Glomerular visceral epithelial cell (primary cell): ENCODE data around the gene KRTAP2-4.
"Not testable (repeated sequence)": the region's sequence is repeated elsewhere in the genome, so short reads cannot be mapped to it uniquely, and the experiment has no call there.

Source experiments
- DNase-seq: peaks from one replicate; pipeline ENCODE4 v3.0.0-alpha.2; 2016; ENCODE audit errors: extremely low spot score

KRTAP2-4 gene, protein sequence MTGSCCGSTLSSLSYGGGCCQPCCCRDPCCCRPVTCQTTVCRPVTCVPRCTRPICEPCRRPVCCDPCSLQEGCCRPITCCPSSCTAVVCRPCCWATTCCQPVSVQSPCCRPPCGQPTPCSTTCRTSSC

DNA sequence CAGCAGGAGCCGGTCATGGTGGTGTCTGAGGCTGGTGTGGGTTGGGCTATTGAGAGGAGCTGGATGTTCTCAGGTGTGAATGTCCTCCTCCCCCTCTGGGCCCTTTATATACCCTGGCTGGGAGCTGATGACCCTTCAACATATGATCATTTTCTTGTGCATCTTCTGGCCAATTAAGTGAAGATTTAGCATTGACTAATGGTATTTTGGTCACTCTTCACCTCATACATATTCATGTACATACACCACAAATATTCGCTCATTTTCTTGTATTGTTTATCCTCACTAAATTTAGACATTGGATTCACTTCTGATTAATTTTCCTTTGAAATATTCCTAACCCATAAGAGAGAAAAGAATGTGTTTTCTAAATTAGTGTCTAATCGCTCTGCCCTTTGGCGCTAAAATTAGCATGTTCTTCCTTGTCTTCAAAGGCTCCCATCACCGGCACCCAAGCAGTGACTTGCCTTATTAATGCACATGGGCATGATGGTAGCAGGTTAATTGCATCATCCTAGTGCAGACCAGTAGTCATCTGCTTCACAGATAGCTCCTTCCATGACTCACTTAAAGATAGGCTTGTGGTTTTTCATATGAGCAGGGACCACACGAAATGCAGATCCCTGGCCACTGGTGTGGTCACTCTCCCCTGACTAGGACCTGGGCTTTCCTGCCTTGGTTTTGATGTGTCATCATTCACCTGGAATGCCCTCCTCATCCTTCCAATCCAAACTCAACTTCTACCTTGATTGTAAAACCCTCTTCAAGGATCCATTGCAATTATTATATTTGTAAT is at the start of gene KRTAP2-4:
TSS of gene KRTAP2-4 (minus strand) at position 51 of the 796 bp plus-strand sequence. CDS start at position 17, 34 bp downstream.
- peak; percentile 94 for DNase-seq

DNA sequence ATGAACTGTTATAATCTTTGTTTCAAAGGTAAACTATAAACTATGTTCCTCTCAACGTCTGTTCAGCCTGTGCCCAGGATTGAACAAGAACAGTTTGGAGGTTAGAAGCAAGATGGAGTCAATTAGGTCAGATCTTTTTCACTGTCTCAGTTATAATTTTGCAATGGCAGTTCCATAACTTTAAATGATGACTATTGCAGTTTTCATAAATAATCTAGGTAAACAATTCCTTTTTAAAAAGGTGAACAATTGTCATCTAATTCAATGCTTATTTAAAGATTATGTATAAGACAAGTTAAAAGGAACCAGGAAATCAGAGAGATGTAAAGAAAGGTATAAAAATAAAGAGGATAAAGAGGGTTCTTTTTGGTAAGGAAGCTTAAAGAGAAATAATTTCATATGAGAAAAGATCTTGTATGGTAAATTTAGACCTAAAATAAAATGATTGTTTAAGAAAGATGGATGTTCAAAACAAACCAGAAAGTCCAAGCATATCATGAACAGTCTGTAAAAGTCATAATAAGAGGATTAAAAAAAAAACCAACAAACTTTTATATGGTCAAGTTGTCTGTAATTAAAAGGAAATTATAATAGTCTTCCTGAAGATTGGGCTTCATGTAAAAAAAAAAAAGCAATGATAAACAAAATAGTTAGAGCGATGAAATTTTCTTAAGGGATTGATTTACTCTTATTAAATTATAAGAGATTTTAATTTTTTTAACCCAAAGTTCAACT is 45.6 kb upstream of the KRTAP2-4 start:
- DNase-seq, result no peak

DNA sequence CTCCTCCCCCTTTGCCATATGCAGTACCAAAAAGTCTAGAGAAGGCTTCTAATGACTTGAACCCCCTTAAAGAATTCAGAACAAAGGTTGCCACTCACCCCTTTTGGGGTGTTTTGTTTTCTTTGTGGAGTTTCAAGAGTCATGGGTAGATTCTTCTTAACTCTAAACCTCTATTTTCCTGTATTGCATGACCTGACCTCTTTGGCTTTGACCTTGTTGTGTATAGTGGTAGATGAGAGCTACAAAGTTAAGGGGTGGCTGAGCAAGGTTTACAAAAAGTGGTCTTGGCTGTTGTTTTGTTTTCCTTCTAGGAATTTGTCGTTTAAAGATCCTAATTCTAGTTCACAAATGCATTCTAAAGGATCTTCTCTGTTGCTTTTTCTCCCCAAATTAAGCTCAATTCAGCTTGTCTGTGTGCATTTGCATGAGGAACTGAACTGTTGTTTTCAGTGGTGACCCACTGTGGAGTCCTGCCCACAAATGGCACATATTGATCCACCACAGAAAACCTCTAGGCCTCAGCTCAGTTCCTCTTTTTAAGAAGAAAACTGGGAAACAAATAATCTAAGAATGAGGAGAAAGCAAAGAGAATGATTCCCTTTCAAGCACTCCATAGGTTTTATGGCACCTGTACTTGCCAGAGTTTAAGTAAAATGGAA is 43.2 kb upstream of the KRTAP2-4 start:
- not testable (repeated sequence) for DNase-seq

DNA sequence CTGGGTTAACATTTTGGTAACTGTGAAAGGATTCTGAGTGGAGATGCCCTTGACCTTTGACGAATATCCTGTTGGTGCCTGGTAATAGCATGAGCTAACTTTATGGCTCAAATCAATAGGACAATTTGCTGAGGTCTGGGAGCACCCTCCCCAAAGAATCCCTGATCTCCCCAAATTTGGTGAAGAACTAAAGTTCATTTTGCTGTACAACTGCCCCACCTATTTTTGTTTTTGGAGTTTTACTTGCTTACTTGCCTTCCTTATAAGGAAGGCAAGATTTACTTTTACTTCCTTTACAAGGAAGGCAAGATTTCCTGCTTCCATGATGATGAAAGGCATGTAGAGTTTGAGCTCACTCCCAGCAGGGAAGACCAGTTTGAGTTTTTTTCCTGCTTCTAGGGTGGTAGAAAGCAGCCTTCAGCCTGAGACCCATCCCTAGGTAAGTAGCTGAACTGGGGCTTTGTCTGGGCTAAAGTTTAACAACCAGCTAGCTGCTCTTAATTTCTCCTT is 42.3 kb upstream of the KRTAP2-4 start:
- no peak for DNase-seq

DNA sequence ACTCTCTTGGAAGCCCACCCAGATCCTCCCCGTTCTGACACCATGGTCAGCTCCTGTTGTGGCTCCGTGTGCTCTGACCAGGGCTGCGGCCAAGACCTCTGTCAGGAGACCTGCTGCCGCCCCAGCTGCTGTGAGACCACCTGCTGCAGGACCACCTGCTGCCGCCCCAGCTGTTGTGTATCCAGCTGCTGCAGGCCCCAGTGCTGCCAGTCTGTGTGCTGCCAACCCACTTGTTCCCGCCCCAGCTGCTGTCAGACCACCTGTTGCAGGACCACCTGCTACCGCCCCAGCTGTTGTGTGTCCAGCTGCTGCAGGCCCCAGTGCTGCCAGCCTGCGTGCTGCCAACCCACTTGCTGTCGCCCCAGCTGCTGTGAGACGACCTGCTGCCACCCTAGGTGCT is 39.7 kb upstream of the KRTAP2-4 start, which contains the start of gene KRTAP4-9:
TSS of gene KRTAP4-9 (plus strand) at position 43 of the 400 bp plus-strand sequence. CDS start at position 43, 0 bp downstream.
- DNase-seq, result not testable (repeated sequence)

DNA sequence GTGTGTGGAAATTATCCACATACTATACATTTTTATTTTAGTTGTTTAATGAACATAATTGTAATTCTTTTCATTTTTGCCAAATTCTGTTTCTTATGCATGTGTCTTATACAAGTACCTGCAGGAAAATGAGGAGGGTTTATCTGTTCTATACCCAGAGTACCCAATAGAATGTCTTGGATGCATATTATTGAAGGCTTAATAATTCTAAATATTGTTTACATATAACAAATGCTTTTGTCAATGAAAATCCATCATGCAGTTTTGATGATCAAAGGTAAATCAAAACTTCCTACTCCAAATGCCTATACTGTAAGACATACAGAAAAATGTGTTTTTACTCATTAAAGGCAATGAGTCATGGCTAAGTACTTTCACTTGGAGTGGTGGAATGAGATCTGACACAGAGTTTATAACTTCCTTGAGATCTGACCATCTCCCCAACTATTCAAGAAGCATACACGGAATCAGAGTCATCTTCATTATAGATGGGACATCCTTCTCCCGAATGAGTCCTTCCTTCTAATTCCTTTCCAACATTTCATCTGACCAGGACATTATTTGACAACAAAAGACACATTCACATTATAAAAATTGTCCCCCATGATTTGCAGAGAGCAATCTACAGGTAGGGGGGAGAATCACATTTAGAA is 38.8 kb upstream of the KRTAP2-4 start:
- peak; percentile 45 for DNase-seq

DNA sequence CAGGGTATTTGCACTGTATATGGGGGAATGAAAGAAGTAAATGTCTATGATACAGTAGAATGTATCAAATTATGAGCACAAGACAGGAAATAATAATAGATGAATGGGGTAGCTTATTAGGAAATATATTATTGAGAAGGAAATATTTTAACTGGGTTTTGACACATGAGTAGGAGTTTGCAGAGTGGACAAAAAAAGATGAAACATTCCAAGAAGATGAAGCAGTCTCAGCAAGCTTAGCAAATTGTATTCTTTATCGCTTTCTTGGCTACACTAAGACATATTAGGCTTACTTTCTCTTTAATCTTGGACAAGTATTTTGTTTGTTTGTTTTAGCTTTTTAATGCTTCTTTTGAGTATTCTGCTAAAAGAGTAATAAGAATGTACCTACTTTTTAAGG is 38.2 kb upstream of the KRTAP2-4 start:
- DNase-seq, result no peak

DNA sequence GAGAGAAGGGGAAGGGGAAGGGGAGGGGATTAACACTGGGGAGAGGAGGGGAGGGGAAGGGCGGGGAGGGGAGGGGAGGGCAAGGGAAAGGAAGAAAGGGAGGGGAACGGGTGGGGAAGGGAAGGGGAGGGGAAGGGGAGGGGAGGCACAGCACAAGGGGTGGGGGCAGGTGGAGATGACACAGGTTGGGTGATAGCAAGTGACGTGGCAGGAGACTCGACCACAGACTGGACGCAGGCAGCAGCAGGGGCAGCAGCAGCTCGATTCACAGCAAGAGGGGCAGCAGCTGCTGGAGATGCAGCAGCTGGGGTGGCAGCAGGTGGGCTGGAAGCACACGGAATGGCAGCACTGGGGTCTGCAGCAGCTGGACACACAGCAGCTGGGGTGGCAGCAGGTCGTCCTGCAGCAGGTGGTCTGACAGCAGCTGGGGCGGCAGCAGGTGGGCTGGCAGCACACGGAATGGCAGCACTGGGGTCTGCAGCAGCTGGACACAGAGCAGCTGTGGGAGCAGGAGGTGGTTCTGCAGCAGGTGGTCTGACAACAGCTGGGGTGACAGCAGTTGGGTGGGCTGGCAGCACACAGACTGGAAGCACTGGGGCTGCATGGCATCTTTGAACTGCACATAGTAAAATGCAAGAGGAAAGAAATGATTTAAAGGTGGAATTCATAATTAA is 36.0 kb upstream of the KRTAP2-4 start, which contains the start of gene KRTAP4-16:
TSS of gene KRTAP4-16 (minus strand) at position 624 of the 674 bp plus-strand sequence. CDS start at position 624, 0 bp downstream.
- DNase-seq, result no peak

DNA sequence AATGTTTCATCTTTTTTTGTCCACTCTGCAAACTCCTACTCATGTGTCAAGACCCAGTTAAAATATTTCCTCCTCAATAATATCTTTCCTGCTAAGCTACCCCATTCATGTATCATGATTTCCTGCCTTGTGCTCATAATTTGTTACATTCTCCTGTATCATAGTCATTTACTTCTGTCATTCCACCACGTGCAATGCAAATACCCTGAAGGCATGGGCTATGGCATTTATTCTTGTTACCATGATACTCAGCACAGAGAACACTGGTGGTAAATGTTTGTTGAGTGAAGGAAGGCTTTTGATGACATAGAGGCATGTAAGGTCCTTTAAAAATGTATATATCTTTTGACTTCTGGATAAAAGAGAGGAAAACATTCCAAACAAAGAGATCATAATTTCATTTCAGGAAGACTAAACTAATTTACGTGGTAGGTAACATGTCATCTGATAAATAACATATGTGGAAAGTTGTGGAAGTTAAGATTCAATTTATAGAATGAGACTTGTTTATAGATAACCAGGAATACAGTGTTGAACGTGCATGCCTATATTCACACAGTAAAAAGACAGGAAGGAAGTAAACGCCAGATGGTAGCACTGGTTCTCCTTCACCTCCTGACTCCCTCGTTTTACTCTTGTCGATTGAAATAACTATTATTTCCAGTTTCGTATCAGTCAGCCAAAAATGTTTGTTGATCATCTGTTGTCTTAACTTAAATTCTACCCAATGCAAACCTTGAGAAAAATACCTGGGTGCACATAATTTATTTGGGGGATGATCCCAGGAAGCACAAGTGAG is 34.2 kb upstream of the KRTAP2-4 start:
- peak; percentile 48 for DNase-seq

DNA sequence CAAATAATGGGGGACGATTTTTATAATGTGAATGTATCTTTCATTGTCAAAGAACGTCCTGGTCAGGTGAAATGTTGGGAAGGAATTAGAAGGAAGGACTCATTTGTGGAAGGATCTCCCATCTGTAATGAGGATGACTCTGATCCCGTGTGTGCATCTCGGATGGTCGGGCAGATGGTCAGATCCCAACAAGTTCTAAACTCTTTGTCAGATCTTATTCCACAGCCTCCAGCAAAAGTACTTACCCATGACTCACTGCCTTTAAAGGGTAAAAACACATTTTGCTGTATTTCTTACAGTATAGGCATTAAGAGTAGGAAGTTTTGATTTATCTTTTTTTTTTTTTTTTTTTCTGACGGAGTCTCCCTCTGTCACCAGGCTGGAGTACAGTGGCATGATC is 32.8 kb upstream of the KRTAP2-4 start:
- no peak for DNase-seq

DNA sequence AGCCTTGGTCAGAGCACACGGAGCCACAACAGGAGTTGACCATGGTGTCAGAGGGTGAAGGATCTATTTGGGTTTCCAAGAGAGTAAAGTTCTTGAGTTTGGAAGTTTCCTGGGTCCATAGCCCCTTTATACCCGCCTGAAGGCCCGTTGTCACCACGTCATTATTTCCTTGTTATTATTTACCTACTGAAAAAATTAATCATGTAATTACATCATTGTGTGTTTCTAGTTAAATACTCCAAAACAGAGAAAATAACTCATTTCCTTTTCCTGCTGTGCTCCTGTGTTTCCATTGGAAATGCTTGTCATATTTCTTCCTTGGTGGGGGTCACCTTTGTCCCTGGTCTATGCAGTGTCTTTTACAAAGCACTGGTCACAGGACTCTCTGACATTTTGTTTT is 32.4 kb upstream of the KRTAP2-4 start, which contains the start of gene KRTAP4-8:
TSS of gene KRTAP4-8 (minus strand) at position 101 of the 400 bp plus-strand sequence. CDS start at position 43, 58 bp downstream.
- DNase-seq, result no peak

DNA sequence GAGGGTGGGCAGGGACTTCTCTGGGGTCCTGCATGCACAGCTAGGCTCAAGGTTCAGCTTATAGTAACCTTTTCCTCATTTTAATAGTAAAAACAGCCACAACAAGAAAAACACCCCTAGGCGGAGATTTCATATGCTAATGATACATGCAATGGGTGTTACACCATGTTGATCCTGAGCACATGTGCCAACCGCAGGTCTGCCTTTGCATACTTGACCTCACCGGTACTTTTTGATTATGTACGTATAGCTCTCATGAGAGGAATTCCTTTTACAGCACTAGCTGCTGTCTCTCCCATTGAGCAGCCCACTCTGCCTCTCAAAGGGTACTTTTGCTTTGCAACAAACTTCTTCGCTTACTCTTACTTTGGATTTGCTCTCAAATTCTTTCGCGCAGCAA is 30.4 kb upstream of the KRTAP2-4 start:
- no peak for DNase-seq

DNA sequence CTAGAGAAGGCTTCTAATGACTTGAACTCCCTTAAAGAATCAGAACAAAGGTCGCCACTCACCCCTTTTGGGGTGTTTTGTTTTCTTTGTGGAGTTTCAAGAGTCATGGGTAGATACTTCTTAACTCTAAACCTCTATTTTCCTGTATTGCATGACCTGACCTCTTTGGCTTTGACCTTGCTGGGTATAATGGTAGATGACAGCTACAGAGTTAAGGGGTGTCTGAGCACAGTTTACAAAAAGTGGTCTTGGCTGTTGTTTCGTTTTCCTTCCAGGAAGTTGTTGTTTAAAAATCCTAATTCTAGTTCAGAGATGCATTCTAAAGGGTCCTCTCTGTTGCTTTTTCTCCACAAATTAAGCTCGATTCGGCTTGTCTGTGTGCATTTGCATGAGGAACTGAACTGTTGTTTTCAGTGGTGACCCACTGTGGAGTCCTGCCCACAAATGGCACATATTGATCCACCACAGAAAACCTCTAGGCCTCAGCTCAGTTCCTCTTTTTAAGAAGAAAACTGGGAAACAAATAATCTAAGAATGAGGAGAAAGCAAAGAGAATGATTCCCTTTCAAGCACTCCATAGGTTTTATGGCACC is 23.2 kb upstream of the KRTAP2-4 start:
- DNase-seq, result not testable (repeated sequence)

DNA sequence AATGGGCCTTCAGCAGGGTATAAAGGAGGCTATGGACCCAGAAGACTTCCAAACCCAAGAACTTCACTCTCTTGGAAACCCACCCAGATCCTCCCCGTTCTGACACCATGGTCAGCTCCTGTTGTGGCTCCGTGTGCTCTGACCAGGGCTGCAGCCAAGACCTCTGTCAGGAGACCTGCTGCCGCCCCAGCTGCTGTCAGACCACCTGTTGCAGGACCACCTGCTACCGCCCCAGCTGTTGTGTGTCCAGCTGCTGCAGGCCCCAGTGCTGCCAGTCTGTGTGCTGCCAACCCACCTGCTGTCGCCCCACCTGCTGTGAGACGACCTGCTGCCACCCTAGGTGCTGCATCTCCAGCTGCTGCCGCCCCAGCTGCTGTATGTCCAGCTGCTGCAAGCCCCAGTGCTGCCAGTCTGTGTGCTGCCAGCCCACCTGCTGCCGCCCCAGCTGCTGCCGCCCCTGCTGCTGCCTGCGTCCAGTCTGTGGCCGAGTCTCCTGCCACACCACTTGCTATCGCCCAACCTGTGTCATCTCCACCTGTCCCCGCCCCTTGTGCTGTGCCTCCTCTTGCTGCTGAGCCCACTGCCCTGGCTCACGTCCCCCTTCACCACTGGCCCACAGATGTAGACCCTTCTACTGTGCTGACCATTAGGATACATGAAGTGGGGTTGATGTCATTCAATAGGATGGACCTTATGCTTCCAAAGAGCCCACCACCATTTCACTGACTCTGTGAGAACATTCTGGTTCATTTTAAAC is 18.6 kb upstream of the KRTAP2-4 start, which contains the start of gene KRTAP4-7:
TSS of gene KRTAP4-7 (plus strand) at position 51 of the 757 bp plus-strand sequence. CDS start at position 108, 57 bp downstream.
- not testable (repeated sequence) for DNase-seq

DNA sequence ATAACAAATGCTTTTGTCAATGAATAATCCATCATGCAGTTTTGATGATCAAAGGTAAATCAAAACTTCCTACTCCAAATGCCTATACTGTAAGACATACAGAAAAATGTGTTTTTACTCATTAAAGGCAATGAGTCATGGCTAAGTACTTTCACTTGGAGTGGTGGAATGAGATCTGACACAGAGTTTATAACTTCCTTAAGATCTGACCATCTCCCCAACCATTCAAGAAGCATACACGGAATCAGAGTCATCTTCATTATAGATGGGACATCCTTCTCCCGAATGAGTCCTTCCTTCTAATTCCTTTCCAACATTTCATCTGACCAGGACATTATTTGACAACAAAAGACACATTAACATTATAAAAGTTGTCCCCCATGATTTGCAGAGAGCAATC is 17.7 kb upstream of the KRTAP2-4 start:
- not testable (repeated sequence) for DNase-seq

DNA sequence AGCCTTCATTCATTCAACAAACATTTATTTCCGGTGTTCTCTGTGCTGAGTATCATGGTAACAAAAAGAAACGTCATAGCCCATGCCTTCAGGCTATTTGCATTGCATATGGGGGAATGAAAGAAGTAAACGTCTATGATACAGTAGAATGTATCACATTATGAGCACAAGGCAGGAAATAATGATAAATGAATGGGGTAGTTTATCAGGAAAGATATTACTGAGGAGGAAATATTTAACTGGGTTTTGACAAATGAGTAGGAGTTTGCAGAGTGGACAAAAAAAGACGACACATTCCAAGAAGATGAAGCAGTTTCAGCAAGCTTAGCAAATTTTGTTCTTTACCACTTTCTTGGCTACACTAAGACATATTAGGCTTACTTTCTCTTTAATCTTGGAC is 16.9 kb upstream of the KRTAP2-4 start:
- no peak for DNase-seq

DNA sequence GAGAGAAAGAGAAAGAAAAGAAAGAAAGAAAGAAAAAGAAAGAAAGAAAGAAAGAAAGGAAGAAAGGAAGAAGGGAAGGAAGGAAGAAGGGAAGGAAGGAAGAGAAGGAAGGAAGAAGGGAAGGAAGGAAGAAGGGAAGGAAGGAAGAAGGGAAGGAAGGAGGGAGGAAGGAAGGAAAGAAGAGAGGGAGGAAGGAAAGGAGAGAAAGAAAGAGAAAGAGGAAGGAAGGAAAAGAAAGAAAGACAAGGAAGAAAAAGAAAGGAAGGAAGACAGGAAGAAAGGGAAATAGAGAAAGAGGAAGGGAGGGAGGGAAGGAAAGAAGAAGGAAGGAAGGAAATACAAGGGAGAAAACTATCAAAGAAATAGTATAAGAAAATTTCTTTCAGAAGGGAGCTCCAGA is 11.1 kb upstream of the KRTAP2-4 start:
- no peak for DNase-seq

DNA sequence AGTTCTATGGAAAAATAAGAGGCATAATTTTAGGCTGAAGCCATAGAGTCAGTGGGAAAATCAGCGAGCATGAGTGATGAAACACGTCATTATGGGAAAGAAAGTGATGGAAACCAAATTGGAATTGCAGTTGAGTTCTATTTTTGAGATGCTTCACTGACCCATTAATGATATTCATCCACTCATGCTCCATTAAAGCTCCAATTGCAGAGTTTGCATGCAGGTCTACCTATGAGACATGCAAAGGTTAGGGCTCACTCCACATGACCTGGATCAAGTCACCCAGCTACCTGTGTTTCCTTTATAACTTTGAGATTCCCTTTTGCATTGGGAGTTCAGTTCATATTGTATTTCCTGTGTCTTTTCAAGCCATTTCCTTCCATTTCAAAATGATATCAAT is 8.0 kb upstream of the KRTAP2-4 start:
- DNase-seq, result no peak
